DOHH2 (cell line): ENCODE data around the gene GMDS.

Source experiments
- H3F3A ChIP-seq: fragments of 200-600 bp; sonication (generic), shearing (Covaris generic); 2 replicates; pipeline ENCODE4 v1.6.0; 2016; ENCODE audit warnings: antibody characterized with exemption, mild to moderate bottlenecking; ENCODE audit not compliant: control insufficient read depth, insufficient read depth
- H3K27ac ChIP-seq: fragments of 200-600 bp; sonication (generic); 2 replicates; pipeline ENCODE4 v1.5.1; 2014; ENCODE audit warnings: low read depth, mild to moderate bottlenecking, low read length, moderate library complexity
- H3K27me3 ChIP-seq: fragments of 200-600 bp; sonication (generic); 2 replicates; pipeline ENCODE4 v1.6.1; 2014; ENCODE audit warnings: mild to moderate bottlenecking, low read length, mixed read lengths; ENCODE audit not compliant: control insufficient read depth
- H3K36me3 ChIP-seq: fragments of 200-600 bp; sonication (generic); 2 replicates; pipeline ENCODE4 v1.6.1; 2014; ENCODE audit warnings: mild to moderate bottlenecking, low read length, moderate library complexity, mixed read lengths; ENCODE audit not compliant: control insufficient read depth
- H3K4me1 ChIP-seq: fragments of 200-600 bp; sonication (generic); 2 replicates; pipeline ENCODE4 v1.6.1; 2014; ENCODE audit warnings: mild to moderate bottlenecking, low read length, mixed read lengths; ENCODE audit not compliant: control insufficient read depth
- H3K4me2 ChIP-seq: fragments of 200-600 bp; sonication (generic); 2 replicates; pipeline ENCODE4 v1.6.0; 2014; ENCODE audit warnings: mild to moderate bottlenecking, low read length, moderate library complexity
- H3K4me3 ChIP-seq: fragments of 200-600 bp; sonication (generic); 2 replicates; pipeline ENCODE4 v1.5.1; 2014; ENCODE audit warnings: mild to moderate bottlenecking, low read length, mixed read lengths
- H3K79me2 ChIP-seq: fragments of 200-600 bp; sonication (generic); 2 replicates; pipeline ENCODE4 v1.6.1; 2014; ENCODE audit warnings: mild to moderate bottlenecking, low read length, mixed read lengths; ENCODE audit not compliant: control insufficient read depth
- H3K9me2 ChIP-seq: fragments of 200-600 bp; sonication (generic); replicated peaks from 2 replicates; pipeline ENCODE4 v1.6.1; 2014; ENCODE audit warnings: mild to moderate bottlenecking, low read length, mixed read lengths; ENCODE audit not compliant: control insufficient read depth
- H3K9me3 ChIP-seq: fragments of 200-600 bp; sonication (generic); 2 replicates; pipeline ENCODE4 v1.6.1; 2014; ENCODE audit warnings: antibody characterized with exemption, low read length, mixed read lengths; ENCODE audit not compliant: control insufficient read depth, insufficient read depth
- H4K20me1 ChIP-seq: fragments of 200-600 bp; sonication (generic); 2 replicates; pipeline ENCODE4 v1.6.0; 2014; ENCODE audit warnings: low read depth, mild to moderate bottlenecking, antibody characterized with exemption, low read length, moderate library complexity; ENCODE audit not compliant: control insufficient read depth, insufficient read depth
- CTCF ChIP-seq: fragments of 200-600 bp; sonication (generic); IDR thresholded peaks from one replicate; pipeline ENCODE4 v1.5.1; 2014; ENCODE audit warnings: antibody characterized with exemption, mild to moderate bottlenecking, low read depth, low read length; ENCODE audit not compliant: poor library complexity, severe bottlenecking
- EZH2phosphoT487 ChIP-seq: fragments of 200-600 bp; sonication (generic); IDR thresholded peaks from 2 replicates; pipeline ENCODE4 v1.6.1; 2017; ENCODE audit warnings: borderline replicate concordance, mild to moderate bottlenecking, antibody characterized with exemption, low read length, moderate library complexity, mixed read lengths

GMDS gene

GRCh38 chr6:2118136-2118535 lies 127.3 kb downstream of the GMDS start:
- Histone ChIP-seq H3K27me3 (no peaks in the 10 kb centered on the region), H3K9me3 (no peaks in the 10 kb centered on the region), H3F3A (no peaks in the 10 kb centered on the region), H4K20me1 (no peaks in the 10 kb centered on the region; the same call in 1 of the 2 replicates), H3K4me1 (no peaks in the 10 kb centered on the region), H3K79me2 (no peaks in the 10 kb centered on the region), H3K4me2 (no peak overlapping the region), H3K27ac (no peak overlapping the region), H3K36me3 (no peaks in the 10 kb centered on the region), H3K9me2 (no peaks in the 10 kb centered on the region), H3K4me3 (no peak overlapping the region)
- TF ChIP-seq CTCF (no peak), EZH2phosphoT487 (no peak)

GRCh38 chr6:2117447-2117846 lies 128.0 kb downstream of the GMDS start:
- Histone ChIP-seq H3K27me3 (no peaks in the 10 kb centered on the region), H3K36me3 (no peaks in the 10 kb centered on the region), H3K9me3 (no peaks in the 10 kb centered on the region), H3K27ac (no peak overlapping the region), H4K20me1 (no peaks in the 10 kb centered on the region; the same call in 1 of the 2 replicates), H3K79me2 (no peaks in the 10 kb centered on the region), H3K9me2 (no peaks in the 10 kb centered on the region), H3K4me1 (no peaks in the 10 kb centered on the region), H3K4me2 (no peak overlapping the region), H3F3A (no peaks in the 10 kb centered on the region), H3K4me3 (no peak overlapping the region)
- no peak for TF ChIP-seq CTCF
- no peak for TF ChIP-seq EZH2phosphoT487

- Histone ChIP-seq H3K79me2 (no peaks in the 10 kb centered on the region), H3K9me2 (no peaks in the 10 kb centered on the region), H3F3A (no peaks in the 10 kb centered on the region), H3K4me1 (no peaks in the 10 kb centered on the region), H3K36me3 (no peaks in the 10 kb centered on the region), H3K27me3 (no peaks in the 10 kb centered on the region), H3K27ac (no peak overlapping the region), H3K4me2 (no peak overlapping the region), H3K9me3 (no peaks in the 10 kb centered on the region), H4K20me1 (no peaks in the 10 kb centered on the region; the same call in 1 of the 2 replicates), H3K4me3 (no peak overlapping the region)
- TF ChIP-seq CTCF (no peak), EZH2phosphoT487 (no peak)
These were observed 128.9 kb downstream of the GMDS start for GRCh38 chr6:2116496-2116895.

- H4K20me1 ChIP-seq = no peaks in the 10 kb centered on the region
- no peaks in the 10 kb centered on the region for H3K4me1 ChIP-seq
- no peak overlapping the region for H3K4me3 ChIP-seq
- no peaks in the 10 kb centered on the region for H3F3A ChIP-seq
- H3K27me3 ChIP-seq = no peaks in the 10 kb centered on the region
- H3K27ac ChIP-seq = no peak overlapping the region
- no peak for TF ChIP-seq CTCF
- no peak for TF ChIP-seq EZH2phosphoT487
- H3K9me3 ChIP-seq = no peaks in the 10 kb centered on the region
- H3K79me2 ChIP-seq = no peaks in the 10 kb centered on the region
- H3K4me2 ChIP-seq = no peak overlapping the region
- no peaks in the 10 kb centered on the region for H3K9me2 ChIP-seq
- H3K36me3 ChIP-seq = no peaks in the 10 kb centered on the region
These were observed 131.3 kb downstream of the GMDS start for GRCh38 chr6:2114100-2114499.
